Skeletal muscle cell (primary cell): Measurements from ENCODE around the gene MAN1A1.

Experiments
- DNase-seq: peaks from one replicate; pipeline ENCODE4 v3.0.0-alpha.2; 2010; ENCODE audit warnings: low read depth
- H3K4me3 ChIP-seq: 2 replicates; pipeline ENCODE4 v1.5.1; 2011; ENCODE audit warnings: low read depth, mild to moderate bottlenecking, control low read depth, low read length, moderate library complexity

Gene MAN1A1

GRCh38 chr6:119328892-119329793, 20.4 kb downstream of the MAN1A1 start:
- DNase-seq, result no peak
- no peak overlapping the region for H3K4me3 ChIP-seq

GRCh38 chr6:119328254-119328653, 21.3 kb downstream of the MAN1A1 start:
- no peak for DNase-seq
- H3K4me3 ChIP-seq, result no peak overlapping the region

GRCh38 chr6:119327810-119328209, 21.8 kb downstream of the MAN1A1 start:
- no peak for DNase-seq

GRCh38 chr6:119326291-119327005, 23.1 kb downstream of the MAN1A1 start:
- H3K4me3 ChIP-seq, result no peak overlapping the region
- no peak for DNase-seq

More at GRCh38 chr6:119327810-119328209, 21.8 kb downstream of the MAN1A1 start:
- no peak overlapping the region for H3K4me3 ChIP-seq

- no peak for DNase-seq
- H3K4me3 ChIP-seq, result no peak overlapping the region
Observed at GRCh38 chr6:119325559-119326265, 23.8 kb downstream of the MAN1A1 start.

GRCh38 chr6:119324718-119325117, 24.8 kb downstream of the MAN1A1 start:
- no peak for DNase-seq
- no peak overlapping the region for H3K4me3 ChIP-seq

GRCh38 chr6:119323931-119324330, 25.6 kb downstream of the MAN1A1 start:
- DNase-seq, result peak; percentile 25
- no peak overlapping the region for H3K4me3 ChIP-seq

- no peak for DNase-seq
- H3K4me3 ChIP-seq, result no peak overlapping the region
Observed at GRCh38 chr6:119323478-119323877, 26.1 kb downstream of the MAN1A1 start.

GRCh38 chr6:119322715-119323350, 26.7 kb downstream of the MAN1A1 start:
- DNase-seq, result no peak
- H3K4me3 ChIP-seq, result no peak overlapping the region

GRCh38 chr6:119322034-119322433, 27.5 kb downstream of the MAN1A1 start:
- no peak for DNase-seq
- no peak overlapping the region for H3K4me3 ChIP-seq

GRCh38 chr6:119319694-119320093, 29.9 kb downstream of the MAN1A1 start:
- DNase-seq, result no peak
- no peak overlapping the region for H3K4me3 ChIP-seq

GRCh38 chr6:119318730-119319129, 30.8 kb downstream of the MAN1A1 start:
- DNase-seq, result no peak
- no peak overlapping the region for H3K4me3 ChIP-seq

GRCh38 chr6:119318176-119318575, 31.4 kb downstream of the MAN1A1 start:
- no peak overlapping the region for H3K4me3 ChIP-seq
- DNase-seq, result no peak

GRCh38 chr6:119317007-119317406, 32.6 kb downstream of the MAN1A1 start:
- no peak for DNase-seq

GRCh38 chr6:119314885-119315272, 34.7 kb downstream of the MAN1A1 start:
- H3K4me3 ChIP-seq, result no peak overlapping the region
- DNase-seq, result no peak

More at GRCh38 chr6:119317007-119317406, 32.6 kb downstream of the MAN1A1 start:
- no peak overlapping the region for H3K4me3 ChIP-seq

- no peak overlapping the region for H3K4me3 ChIP-seq
Observed at GRCh38 chr6:119313937-119314884, 35.4 kb downstream of the MAN1A1 start.

GRCh38 chr6:119312875-119313338, 36.7 kb downstream of the MAN1A1 start:
- no peak overlapping the region for H3K4me3 ChIP-seq
- DNase-seq, result no peak

More at GRCh38 chr6:119313937-119314884, 35.4 kb downstream of the MAN1A1 start:
- no peak for DNase-seq

GRCh38 chr6:119312441-119312840, 37.1 kb downstream of the MAN1A1 start:
- H3K4me3 ChIP-seq, result no peak overlapping the region
- DNase-seq, result no peak
